GM18507 (cell line): ENCODE results near the gene CRAMP1.
A peak's percentile ranks its signal among the peaks of the same experiment; 100 is the strongest.
"Not testable (repeated sequence)": the region's sequence is repeated elsewhere in the genome, so short reads cannot be mapped to it uniquely, and the experiment has no call there.

Experiments used
- DNase-seq: peaks from one replicate; pipeline ENCODE4 v3.0.0; 2011; ENCODE audit warnings: low read depth; ENCODE audit not compliant: insufficient read length; ENCODE audit errors: extremely low spot score
- FAIRE-seq: peaks from 2 replicates; lab custom pipeline; 2011; peaks lifted over from hg19 to GRCh38; lab: Jason Lieb, UNC

Gene CRAMP1

DNA sequence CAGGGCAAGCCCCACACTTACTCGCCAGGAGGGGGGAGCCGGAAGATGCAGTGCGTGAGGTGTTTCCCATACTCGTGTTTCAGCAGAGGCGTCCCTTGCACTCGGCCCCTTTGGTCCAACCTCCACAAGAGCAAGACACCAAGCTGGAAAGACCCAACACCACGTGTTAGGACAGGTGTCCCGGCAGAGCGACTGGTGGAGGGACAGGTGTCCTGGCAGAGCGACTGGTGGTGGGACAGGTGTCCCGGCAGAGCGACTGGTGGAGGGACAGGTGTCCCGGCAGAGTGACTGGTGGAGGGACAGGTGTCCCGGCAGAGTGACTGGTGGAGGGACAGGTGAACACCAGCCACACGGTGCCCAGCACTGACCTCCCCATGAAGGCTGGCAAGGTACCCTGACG lies 19.7 kb upstream of the CRAMP1 start:
- no peak for FAIRE-seq

DNA sequence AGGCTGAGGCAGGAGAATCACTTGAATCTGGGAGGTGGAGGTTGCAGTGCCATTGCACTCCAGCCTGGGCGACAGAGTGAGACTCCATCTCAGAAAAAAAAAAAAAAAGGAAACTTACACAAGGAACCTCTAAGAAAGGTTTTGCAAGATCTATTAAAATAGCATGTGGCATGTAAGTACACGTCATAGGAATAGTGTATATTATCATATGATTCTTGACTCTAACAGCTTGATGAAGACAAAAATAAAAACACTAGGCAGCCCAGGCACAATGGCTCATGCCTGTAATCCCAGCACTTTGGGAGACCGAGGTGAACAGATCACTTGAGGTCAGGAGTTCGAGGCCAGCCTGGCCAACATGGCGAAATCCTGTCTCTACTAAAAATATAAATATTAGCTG lies 16.6 kb upstream of the CRAMP1 start:
- not testable (repeated sequence) for FAIRE-seq, DNase-seq

More for the DNA sequence above, 19.7 kb upstream of the CRAMP1 start:
- DNase-seq: no peak

GRCh38 chr16:1596516-1596915 lies 15.6 kb upstream of the CRAMP1 start:
- DNase-seq: no peak
- no peak for FAIRE-seq

DNA sequence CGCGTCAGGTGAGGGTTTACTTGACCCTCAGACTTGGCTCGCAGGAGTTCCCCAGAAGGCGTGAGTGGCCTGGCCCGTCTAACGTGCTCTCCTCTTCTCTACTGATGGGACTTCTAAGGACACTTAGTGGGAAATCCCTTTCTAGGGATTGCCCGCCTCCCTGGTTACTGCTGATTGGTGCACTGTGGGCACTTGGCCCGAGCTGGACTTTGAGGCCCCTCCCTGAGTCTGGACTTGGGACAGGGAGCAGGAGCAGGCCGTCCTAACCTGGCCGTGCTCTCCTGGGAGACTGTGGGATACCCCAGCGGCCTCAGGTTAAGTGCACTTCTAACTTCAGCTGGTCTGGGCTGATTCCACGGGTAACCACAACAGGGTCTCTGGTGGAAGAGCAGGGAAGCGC lies 15.0 kb upstream of the CRAMP1 start:
- DNase-seq: no peak
- FAIRE-seq: no peak

DNA sequence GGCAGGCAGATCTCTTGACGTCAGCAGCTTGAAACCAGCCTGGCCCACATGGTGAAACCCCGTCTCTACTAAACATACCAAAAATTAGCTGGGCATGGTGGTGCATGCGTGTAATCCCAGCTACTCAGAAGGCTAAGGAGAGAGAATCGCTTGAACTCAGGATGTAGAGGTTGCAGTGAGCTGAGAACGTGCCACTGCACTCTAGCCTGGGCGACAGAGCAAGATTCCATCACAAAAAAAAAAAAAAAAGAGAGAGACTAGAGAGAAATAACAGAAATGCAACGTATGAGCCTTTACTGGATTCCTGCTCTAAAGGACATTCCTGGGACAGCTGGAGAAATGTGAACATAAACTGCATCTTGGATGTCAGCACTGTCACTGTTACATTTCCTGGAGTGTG lies 11.1 kb upstream of the CRAMP1 start:
- FAIRE-seq: peak; percentile 5
- no peak for DNase-seq

- DNase-seq (no peak), FAIRE-seq (no peak)
Observed at GRCh38 chr16:1601489-1601888, 10.7 kb upstream of the CRAMP1 start.

DNA sequence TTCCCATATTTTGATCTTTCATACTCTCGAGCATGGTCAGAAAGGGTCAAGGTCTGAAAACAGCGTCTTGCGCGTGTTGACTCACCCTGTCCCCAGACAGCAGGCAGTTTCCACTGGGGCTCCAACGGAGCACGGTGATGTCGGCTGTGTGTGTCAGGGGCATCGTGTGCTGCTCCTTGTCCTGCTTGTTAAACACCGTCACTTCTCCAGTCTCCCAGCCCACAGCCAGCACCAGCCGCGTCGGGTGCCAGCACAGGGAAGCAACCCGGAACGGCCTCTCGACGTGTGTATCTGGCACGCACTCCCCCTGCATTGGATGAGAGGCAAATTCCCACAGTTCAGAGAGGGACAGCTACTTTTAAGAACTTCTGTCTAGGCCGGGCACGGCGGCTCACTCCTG lies 9.9 kb upstream of the CRAMP1 start:
- FAIRE-seq: no peak
- DNase-seq: no peak

GRCh38 chr16:1606774-1607173 lies 5.4 kb upstream of the CRAMP1 start:
- FAIRE-seq (no peak), DNase-seq (no peak)

GRCh38 chr16:1607971-1608370 lies 4.2 kb upstream of the CRAMP1 start:
- FAIRE-seq (no peak), DNase-seq (no peak)

DNA sequence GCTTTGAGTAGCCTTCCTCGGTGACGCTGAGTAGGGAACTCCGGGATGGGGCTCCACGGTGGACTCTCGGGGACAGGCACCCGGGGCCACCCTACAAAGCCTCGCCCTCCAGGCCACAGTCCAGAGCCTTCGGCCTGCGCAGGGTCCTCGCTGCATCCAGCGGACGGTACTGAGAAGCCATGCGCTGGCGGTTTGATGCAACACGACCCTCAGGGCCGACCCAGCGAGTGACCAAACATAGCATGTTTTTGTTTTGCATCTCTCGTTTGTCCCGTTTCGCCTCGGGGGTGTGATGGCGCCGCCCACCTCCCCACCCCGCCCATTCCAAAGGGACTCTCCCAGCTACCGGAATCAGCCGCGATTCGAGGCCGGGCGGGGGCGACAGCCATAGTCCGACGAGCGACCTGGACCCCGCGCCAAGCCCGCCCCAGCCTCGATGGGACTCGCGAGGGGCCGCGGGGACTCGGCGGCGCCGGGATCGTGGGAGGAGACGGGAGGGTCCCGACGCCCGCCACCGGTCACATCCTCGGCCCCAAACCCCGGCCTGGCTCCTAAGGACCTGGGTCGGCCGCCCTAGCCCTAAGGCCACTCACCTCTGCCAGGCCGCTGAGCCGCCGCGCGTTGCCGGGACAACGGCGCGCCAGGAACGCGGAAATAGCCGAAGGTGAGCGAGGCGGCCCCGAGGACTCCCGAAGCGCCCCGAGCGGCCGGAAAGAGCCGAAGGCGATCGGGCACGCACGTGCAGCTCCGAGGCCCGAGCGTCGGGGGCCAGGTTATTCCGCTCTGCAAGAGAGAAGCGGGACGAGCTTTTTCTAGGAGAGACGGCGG lies 1.9 kb upstream of the CRAMP1 start:
- DNase-seq (peak; percentile 88), FAIRE-seq (peak; percentile 86)

- no peak for FAIRE-seq
- no peak for DNase-seq
Observed at GRCh38 chr16:1610899-1611632, 1.1 kb upstream of the CRAMP1 start.

- DNase-seq (no peak), FAIRE-seq (no peak)
Observed at GRCh38 chr16:1613211-1613622, 1.1 kb downstream of the CRAMP1 start.

- FAIRE-seq (no peak), DNase-seq (no peak)
Observed at GRCh38 chr16:1613728-1614455, 1.7 kb downstream of the CRAMP1 start.

DNA sequence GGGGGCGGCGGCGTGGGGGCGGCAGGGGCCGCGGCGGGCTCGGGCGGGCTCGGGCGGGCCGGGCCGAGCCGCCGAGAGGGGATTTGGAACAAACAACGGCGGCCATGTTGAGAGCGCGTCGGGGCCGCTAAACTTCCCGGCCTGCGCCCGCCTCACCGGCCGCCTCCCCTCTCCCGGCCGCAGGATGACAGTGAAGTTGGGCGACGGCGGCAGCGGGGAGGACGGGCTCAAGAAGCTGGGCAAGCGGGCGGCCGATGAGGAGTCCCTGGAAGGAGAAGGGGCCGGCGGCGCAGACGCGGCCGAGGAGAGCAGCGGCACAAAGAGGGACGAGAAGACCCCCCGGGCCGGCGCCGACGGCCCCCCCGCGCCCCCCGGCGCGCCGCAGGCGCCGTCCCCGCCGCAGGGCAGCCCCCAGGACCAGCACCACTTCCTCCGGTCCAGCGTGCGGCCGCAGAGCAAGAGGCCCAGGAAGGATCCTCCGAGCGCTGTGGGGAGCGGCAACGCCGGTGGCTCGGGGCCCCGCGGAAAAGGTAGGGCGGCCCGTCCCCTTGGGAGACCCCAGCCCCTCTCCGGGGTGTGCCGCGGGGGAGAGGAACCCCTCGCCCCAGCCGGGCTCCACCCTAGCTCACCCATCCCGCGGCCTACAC lies 2.4 kb downstream of the CRAMP1 start:
- DNase-seq (no peak), FAIRE-seq (no peak)

DNA sequence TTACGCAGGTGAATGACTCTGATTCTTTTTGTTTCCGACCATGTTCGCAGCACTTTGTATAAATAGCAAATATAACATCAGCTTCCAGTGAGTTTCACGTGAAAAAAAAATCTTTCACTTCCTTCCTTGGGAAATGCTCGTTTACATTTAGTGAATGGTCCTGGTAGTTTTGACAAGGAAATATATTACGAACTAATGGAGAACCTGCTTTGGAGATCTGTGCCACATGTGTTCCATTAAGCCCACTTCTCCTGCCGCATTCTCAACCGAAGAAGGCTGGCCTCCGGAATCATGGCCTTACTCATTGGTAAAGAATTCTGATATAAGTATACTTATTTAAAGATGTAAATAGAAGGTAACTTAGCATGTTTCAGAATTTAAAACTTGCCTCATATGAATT lies 3.6 kb downstream of the CRAMP1 start:
- DNase-seq (no peak), FAIRE-seq (no peak)

DNA sequence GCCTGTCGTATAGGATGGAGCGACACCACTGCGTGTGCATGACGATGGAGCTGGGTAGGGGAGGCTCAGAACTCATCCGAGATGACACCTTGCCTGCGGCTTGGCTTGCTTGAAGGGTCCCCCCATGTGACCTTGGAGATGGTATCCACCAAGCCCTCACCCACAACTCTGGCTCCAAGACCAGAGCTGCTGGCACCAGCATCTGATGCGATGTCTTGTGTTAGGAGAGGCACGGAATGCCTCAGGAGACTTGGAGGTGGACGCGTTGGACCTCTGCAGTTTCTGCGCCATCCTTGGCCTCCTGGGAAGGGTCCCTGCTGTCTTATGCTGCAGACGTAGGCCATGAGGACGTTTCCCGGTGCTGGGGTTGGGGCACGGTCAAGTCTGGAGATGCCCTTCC lies 7.8 kb downstream of the CRAMP1 start:
- FAIRE-seq (no peak), DNase-seq (no peak)

GRCh38 chr16:1620391-1620790 lies 8.2 kb downstream of the CRAMP1 start:
- DNase-seq: no peak
- FAIRE-seq: peak; percentile 83

DNA sequence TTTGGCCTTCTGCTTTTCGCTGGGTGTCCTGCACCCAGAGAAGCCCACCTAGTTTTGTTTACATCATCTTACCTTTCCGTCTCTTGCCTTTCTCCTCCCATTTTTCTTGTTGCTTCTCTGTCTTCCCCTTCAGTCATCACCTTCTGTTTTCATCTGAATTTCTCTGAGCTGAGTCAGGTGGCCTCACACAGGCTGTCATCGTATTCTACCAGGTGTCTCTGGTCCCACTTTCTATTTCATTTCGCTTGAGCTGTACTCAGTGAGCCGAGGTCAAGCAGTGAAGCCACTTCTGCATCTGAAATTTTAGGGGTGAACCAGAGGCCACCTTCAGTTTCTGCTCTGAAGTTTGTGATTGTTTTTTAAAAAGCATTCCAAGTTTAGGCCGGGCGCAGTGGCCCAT lies 9.7 kb downstream of the CRAMP1 start:
- DNase-seq (no peak), FAIRE-seq (peak; percentile 52)

GRCh38 chr16:1626327-1626726 lies 14.2 kb downstream of the CRAMP1 start:
- no peak for FAIRE-seq
- no peak for DNase-seq

GRCh38 chr16:1626776-1627175 lies 14.6 kb downstream of the CRAMP1 start:
- DNase-seq (no peak), FAIRE-seq (no peak)
